Astrocyte of the spinal cord (primary cell): ENCODE results near the gene SUCLG1.

ENCODE experiments used
- DNase-seq: peaks from one replicate; pipeline ENCODE4 v3.0.0; 2011; ENCODE audit warnings: low read depth, low spot score
- H3K4me3 ChIP-seq: 2 replicates; pipeline ENCODE4 v1.5.1; 2011; ENCODE audit warnings: low read depth, mild to moderate bottlenecking, low read length, moderate library complexity
- CTCF ChIP-seq: IDR thresholded peaks from 2 replicates; pipeline ENCODE4 v1.5.1; 2012; ENCODE audit warnings: low read depth, mild to moderate bottlenecking, low read length, inconsistent platforms
- in situ Hi-C: cut with HindIII; loops from 2 replicates; pipeline ENCODE4 v1.10.0; 2017; ENCODE audit warnings: low sequenced_read_pairs

The SUCLG1 gene

GRCh38 chr2:84375020-84375419, 84.1 kb downstream of the SUCLG1 start:
- DNase-seq = no peak
- in situ Hi-C loops = no loop called here
- no peak for TF ChIP-seq CTCF
- no peak overlapping the region for H3K4me3 ChIP-seq

- TF ChIP-seq CTCF = no peak
- no peak for DNase-seq
- in situ Hi-C loops = no loop called here
- no peak overlapping the region for H3K4me3 ChIP-seq
Observed at GRCh38 chr2:84373866-84374265, 85.2 kb downstream of the SUCLG1 start.
